Smooth muscle cell (in vitro differentiated cells): Measurements from ENCODE around the gene NAV2. TPM values are rescaled to one million over a fixed set of nuclear protein-coding genes. Genes with fewer than 3 reads are reported as not detected.

Source experiments
- DNase-seq: peaks from one replicate; lab custom pipeline; 2025; ENCODE audit not compliant: unreplicated experiment; lab: John Stamatoyannopoulos, UW
- H2AFZ ChIP-seq: fragments of 200-600 bp; sonication (generic); 2 replicates; pipeline ENCODE4 v1.6.0; 2016; ENCODE audit warnings: antibody characterized with exemption, low read depth, mild to moderate bottlenecking
- H3F3A ChIP-seq: fragments of 200-600 bp; sonication (generic); 2 replicates; pipeline ENCODE4 v1.6.0; 2017; ENCODE audit warnings: antibody characterized with exemption, low read depth
- H3K27ac ChIP-seq: fragments of 200-600 bp; sonication (generic); 2 replicates; pipeline ENCODE4 v1.5.1; 2016; ENCODE audit warnings: low read depth, mild to moderate bottlenecking
- H3K27me3 ChIP-seq: fragments of 200-600 bp; sonication (generic); 2 replicates; pipeline ENCODE4 v1.6.1; 2016; ENCODE audit warnings: low read depth, mild to moderate bottlenecking
- H3K36me3 ChIP-seq: fragments of 200-600 bp; sonication (generic); 2 replicates; pipeline ENCODE4 v1.5.1; 2016; ENCODE audit warnings: low read depth
- H3K4me1 ChIP-seq: fragments of 200-600 bp; sonication (generic); 2 replicates; pipeline ENCODE4 v1.5.1; 2016; ENCODE audit warnings: low read depth
- H3K4me2 ChIP-seq: fragments of 200-600 bp; sonication (generic); 2 replicates; pipeline ENCODE4 v1.6.0; 2016; ENCODE audit warnings: mild to moderate bottlenecking
- H3K4me3 ChIP-seq: fragments of 200-600 bp; sonication (generic); 2 replicates; pipeline ENCODE4 v1.5.1; 2016; ENCODE audit warnings: mild to moderate bottlenecking
- H3K79me2 ChIP-seq: fragments of 200-600 bp; sonication (generic); 2 replicates; pipeline ENCODE4 v1.6.0; 2016; ENCODE audit warnings: low read depth, mild to moderate bottlenecking
- H3K9ac ChIP-seq: fragments of 200-600 bp; sonication (generic); 2 replicates; pipeline ENCODE4 v1.6.0; 2016; ENCODE audit warnings: low read depth
- H3K9me3 ChIP-seq: fragments of 200-600 bp; sonication (generic); replicated peaks from 2 replicates; pipeline ENCODE4 v1.5.1; 2016; ENCODE audit warnings: low read depth
- H4K20me1 ChIP-seq: fragments of 200-600 bp; sonication (generic); 2 replicates; pipeline ENCODE4 v1.6.0; 2016; ENCODE audit warnings: low read depth
- CTCF ChIP-seq: fragments of 200-600 bp; sonication (generic); IDR thresholded peaks from 2 replicates; pipeline ENCODE4 v1.5.1; 2017; ENCODE audit warnings: borderline replicate concordance, mild to moderate bottlenecking, antibody characterized with exemption; ENCODE audit not compliant: insufficient read depth, poor library complexity, severe bottlenecking
- whole genome bisulfite sequencing: methylation state at CpG from one replicate; pipeline ENCODE4 v1.1.7; 2016; ENCODE audit warnings: low lambda C conversion rate; 5-methylcytosine and 5-hydroxymethylcytosine counted together
- polyA plus RNA-seq: library from polyadenylated mRNA; unstranded; fragments of >200 nt; fragmentation: Nextera tagmentation; extraction: Ambion mirVana; gene quantifications from 2 replicates; pipeline ENCODE4 v1.2.1, GENCODE V29; 2016
- total RNA-seq: library from RNA; depleted of rRNA; stranded (reverse); fragments of >200 nt; gene quantifications from 2 replicates; pipeline ENCODE4 v1.2.3, GENCODE V29; 2014

Gene NAV2
- total and polyA plus RNA-seq, 2 experiments from 2014 or later: 14.1 to 67.5 TPM

- H3K4me1 ChIP-seq: peaks cover 63% of the 10 kb centered on the region
- H4K20me1 ChIP-seq: no peaks in the 10 kb centered on the region
- no peak within 1 kb of the TSS for H2AFZ ChIP-seq
- TF ChIP-seq CTCF: no peak
- H3K4me2 ChIP-seq: no peak within 1 kb of the TSS
- no peak for DNase-seq
- 6% methylated on average over 30 of the region's 30 CpGs for WGBS
- no peaks in the 10 kb centered on the region for H3K9me3 ChIP-seq
- no peaks in the 10 kb centered on the region for H3K36me3 ChIP-seq
- H3K79me2 ChIP-seq: no peaks in the 10 kb centered on the region
- no peak within 1 kb of the TSS for H3K27ac ChIP-seq
- H3K9ac ChIP-seq: no peak within 1 kb of the TSS
- no peak within 1 kb of the TSS for H3K4me3 ChIP-seq
- H3F3A ChIP-seq: no peaks in the 10 kb centered on the region
- peaks cover 100% of the 10 kb centered on the region for H3K27me3 ChIP-seq
Observed at GRCh38 chr11:20160425-20161229, 448.0 kb downstream of the NAV2 start, which contains the start of gene DBX1. Gene DBX1, minus strand, starts transcription at chr11:20160475. Its CDS starts 151 bp downstream, at chr11:20160324.

- no peak for DNase-seq
- TF ChIP-seq CTCF: no peak
- Histone ChIP-seq H3K4me2 (peak overlapping the region; percentile 31), H3K27ac (no peak overlapping the region), H3K4me3 (no peak overlapping the region), H3K4me1 (peaks cover 67% of the 10 kb centered on the region), H3K27me3 (peaks cover 100% of the 10 kb centered on the region), H3K79me2 (no peaks in the 10 kb centered on the region), H3F3A (no peaks in the 10 kb centered on the region), H4K20me1 (no peaks in the 10 kb centered on the region), H2AFZ (no peak overlapping the region), H3K9me3 (no peaks in the 10 kb centered on the region), H3K36me3 (no peaks in the 10 kb centered on the region), H3K9ac (no peak overlapping the region)
- 3% methylated on average over 29 of the region's 29 CpGs for whole genome bisulfite sequencing
Observed at GRCh38 chr11:20161230-20161918, 448.7 kb downstream of the NAV2 start.

- 3% methylated on average over 24 of the region's 24 CpGs for WGBS
- Histone ChIP-seq H3F3A (no peaks in the 10 kb centered on the region), H3K27ac (no peak overlapping the region), H3K79me2 (no peaks in the 10 kb centered on the region), H2AFZ (no peak overlapping the region), H3K9ac (no peak overlapping the region), H3K4me1 (peaks cover 70% of the 10 kb centered on the region), H4K20me1 (no peaks in the 10 kb centered on the region), H3K4me3 (no peak overlapping the region), H3K36me3 (no peaks in the 10 kb centered on the region), H3K9me3 (no peaks in the 10 kb centered on the region), H3K27me3 (peaks cover 100% of the 10 kb centered on the region), H3K4me2 (peak overlapping the region; percentile 31)
- no peak for DNase-seq
- no peak for TF ChIP-seq CTCF
Observed at GRCh38 chr11:20161923-20162744, 449.5 kb downstream of the NAV2 start.
